GM21723 (cell line): ENCODE data around the gene FBXO15.

Source experiments
- ATAC-seq: cut with Tn5 transposase; IDR thresholded peaks from one replicate; pipeline ENCODE4 v1.9.1; 2021; ENCODE audit warnings: mild to moderate bottlenecking, moderate library complexity; ENCODE audit not compliant: unreplicated experiment

Gene FBXO15

DNA sequence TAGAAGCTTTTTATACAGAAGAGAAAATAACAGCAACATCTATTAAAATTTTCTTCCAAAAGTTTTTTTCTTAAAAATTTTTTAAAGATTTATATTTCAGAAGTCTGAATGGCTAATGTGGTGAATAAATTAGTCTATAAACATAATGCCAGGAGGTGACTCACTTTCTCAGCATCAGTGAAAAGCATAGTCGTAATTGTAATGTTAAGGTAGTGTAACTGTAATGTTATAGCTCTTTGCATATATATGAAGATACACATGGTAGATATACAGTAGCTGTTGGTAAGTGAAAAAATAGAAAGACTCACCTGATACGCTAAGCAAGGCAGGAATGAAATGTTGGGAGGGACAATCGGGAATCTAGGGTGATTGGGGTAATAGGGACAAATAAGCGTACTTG, 6.2 kb upstream of the FBXO15 start:
- ATAC-seq, result no peak

DNA sequence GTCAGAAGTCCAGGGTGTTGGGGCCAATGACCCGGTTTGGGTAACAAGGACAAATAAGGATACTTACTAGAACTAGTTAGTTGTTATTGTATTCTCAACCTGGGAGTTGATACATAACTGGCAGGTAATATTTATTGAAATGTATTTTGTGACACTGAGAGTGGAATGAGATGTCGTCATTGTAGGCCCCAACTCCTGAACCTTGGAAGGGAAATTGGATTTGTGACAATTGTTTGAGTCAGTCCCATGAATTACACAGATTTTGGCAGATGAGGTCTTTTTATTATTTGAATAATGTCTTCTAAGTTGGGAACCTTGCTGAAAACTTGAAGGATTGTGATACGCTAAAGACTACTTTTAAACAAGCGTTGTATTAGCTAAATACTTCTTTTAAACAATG, 5.7 kb upstream of the FBXO15 start:
- no peak for ATAC-seq

DNA sequence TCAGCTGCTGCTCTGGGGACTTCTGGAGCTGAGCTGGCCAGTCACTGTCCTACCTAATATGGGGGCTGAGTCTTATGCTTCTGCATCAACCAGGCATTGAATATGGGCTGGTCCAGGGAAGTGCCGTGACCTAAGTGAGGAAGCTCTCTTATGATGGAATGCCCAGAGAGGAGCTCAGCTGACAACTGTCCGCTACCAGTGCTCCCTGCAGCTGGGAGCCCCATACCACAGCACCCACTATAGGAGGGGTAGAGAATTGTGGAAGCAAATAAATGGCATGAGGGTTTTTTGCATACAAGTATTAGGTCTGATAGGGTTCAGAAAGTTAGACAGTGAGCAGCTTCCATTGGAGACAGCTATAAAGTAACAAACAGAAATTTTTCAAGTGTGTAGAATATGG, 5.2 kb upstream of the FBXO15 start:
- no peak for ATAC-seq

DNA sequence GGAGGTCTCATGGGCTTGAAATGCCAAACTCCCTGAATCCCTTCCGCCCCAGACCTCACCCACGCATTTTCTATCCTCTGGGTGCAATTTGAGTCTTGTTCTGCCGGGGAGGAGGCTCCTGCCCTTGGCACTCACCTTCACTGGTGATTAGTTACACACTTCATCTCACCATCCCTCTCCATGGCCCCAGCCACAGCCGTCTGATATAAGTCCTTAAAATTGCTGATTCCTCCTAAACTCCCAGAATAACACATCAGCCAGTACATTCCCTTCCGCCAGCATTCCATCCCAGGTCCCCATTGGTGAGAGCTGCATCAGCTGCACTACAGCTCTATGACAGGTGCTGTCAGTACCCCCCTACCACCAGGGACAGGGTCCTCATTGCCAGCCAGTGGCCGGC, 4.6 kb upstream of the FBXO15 start:
- no peak for ATAC-seq

DNA sequence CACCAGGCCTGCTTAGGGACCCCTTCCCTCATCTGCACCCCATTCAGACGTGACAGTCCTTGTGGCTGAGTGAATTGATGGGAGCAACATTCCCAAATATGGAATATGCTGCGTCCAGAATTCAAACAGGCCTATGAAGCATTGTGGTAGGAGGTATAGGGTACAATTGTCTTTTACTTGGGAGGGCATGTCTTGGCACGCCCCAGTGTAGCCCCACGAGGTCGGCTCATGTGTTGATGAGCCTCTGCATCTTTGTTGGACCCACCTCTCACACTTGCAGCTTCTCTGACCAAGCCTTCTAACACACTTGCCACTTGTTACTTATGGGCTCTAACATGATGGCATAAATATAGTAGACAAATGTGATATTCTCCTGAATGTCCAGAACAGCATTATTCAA, 2.2 kb upstream of the FBXO15 start:
- no peak for ATAC-seq

DNA sequence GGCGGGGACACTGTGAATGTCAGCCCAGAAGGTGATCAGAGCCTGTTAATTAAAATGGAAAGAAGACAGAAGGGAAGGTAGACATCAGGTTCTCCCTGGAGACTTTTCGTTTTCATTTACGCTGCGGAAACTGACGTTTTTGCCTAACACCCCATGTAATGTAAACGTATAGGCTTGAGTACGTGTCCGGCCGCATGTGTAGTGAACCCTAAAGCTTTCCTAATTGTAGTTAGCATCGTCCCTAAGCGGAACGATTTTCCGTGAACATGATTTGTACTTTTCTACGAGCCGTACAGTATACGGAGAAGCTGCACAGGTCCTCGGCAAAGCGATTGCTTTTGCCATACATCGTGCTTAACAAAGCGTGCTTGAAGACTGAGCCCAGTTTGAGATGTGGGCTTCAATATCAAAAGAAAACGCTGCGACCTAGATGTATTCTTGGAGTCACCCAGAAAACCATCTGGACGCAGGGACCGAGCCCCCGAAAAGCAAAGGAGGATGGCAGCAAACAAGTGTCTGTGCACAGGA, 973 bp upstream of the FBXO15 start:
- ATAC-seq, result peak; percentile 13

DNA sequence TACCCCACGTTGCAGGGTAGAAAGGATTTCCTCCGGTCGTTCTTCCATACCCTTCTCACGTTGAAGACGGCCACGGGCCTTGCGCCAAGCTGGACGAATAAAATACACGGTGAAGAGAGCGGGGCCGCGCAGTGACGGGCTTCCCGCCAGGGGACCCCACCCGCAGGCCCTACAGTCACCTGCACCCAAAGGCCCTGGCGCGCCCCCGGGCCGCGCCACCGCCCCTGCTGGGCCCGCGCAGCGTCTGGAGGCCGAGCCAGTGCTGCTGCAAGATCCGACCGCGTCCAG, 199 bp downstream of the FBXO15 start:
- no peak for ATAC-seq

DNA sequence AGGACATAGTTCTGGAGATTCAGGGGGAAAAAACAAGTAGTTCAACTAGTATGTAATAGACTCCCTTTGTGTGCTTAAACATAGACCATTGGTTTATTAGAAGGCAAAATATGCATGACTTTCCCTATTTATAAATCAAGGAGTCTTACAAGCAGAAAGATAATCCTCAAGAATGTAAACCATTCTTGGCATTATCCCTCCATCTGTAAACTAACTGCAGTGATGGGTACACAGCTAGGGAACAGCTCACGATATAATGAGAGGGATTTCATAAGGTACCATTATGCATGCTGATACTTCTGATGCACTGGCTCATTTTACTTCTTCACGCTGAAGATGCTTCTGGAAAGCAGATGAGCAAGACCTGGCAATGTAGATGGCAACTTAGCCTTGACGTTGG, 878 bp downstream of the FBXO15 start:
- ATAC-seq, result no peak

DNA sequence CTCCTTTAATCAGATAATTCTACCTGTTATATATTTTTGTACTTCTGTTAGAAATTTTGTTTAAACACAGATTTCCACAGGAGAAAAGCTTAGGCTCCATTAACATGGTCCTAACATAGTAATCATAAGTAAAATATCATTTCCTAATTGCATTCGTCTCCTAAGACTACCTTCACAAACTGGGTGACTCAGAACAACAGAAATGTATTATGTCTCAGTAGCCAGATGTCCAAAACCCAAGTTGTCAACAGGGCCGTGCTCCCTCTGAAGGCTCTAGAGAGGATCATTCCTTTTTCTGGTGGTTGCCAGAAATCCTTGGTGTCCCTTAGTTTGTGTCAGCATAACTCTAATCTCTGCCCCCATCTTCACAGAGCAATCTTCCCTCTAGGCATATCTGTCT, 5.4 kb downstream of the FBXO15 start:
- no peak for ATAC-seq

DNA sequence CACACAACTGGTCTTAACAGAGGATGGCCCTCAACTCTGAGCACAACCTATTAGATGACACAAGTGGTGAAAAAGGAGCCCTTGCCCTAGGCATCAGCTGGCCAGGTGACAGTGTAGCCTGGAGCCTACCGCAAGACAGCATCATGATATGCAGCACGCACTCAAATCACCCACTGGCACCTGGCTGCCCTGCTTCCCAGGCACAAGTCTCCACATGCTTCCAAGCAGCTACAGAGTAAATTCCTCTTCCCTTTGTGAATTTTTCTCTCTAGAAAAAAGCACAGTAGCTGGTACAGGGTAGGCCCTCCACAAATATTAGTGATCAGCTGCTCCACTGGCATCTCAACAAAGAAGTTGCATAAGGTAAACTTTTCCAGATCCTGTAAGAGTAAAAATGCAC, 6.0 kb downstream of the FBXO15 start:
- no peak for ATAC-seq

DNA sequence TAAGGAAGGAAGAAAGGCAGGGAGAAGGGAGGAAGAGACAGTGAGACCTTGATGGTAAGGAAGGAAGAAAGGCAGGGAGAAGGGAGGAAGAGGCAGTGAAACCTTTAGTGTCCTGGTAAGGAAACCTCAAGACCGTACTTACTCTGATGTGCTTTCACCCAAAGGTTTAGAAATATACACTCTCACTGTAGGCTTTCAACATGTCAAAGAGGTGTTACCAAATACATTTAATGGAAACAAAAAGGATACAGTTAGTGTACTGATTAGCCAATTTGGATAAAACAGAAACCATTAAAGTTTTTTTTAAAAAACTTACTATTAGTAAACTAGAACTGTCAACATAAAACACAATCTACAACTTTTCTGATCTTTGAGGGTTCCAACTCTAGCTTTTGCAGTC, 7.1 kb downstream of the FBXO15 start:
- ATAC-seq, result no peak

DNA sequence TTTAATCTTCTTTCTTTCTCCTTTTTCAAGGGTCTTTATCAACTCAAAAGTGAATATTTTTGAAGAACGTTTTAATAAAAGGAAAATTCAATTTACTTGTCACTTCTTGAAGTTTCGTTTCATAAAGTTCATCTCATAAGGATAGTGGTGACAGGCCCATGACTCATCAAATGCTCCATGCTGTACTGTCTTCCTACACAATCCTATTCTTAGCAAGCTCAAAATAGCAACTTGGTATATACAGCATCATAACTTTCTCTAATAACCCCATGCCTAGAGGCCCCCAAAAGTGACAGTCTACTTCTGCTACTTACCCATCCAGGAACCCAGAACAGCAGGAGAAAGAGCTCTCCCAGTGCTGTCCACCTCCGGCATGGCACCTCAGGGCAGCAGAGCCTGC, 7.7 kb downstream of the FBXO15 start:
- ATAC-seq, result peak; percentile 65

DNA sequence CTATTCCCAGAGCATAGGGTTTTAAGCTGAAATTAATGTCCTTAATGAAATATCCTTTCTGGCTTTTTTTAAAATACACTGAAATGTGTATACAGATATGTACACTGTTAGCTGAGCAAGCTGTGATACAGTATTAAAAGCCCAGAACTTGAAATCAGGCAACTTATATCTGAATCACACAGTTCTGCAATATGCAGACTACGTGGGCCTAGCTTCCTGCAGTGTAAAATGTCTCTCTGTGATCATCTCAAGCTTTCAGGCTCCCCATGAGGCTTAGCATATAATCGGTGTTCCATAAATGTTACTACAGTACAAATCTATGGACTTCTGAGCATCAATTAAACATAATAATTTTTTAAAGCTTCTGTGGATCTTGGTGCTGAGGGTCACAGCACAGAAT, 8.2 kb downstream of the FBXO15 start:
- peak; percentile 28 for ATAC-seq

DNA sequence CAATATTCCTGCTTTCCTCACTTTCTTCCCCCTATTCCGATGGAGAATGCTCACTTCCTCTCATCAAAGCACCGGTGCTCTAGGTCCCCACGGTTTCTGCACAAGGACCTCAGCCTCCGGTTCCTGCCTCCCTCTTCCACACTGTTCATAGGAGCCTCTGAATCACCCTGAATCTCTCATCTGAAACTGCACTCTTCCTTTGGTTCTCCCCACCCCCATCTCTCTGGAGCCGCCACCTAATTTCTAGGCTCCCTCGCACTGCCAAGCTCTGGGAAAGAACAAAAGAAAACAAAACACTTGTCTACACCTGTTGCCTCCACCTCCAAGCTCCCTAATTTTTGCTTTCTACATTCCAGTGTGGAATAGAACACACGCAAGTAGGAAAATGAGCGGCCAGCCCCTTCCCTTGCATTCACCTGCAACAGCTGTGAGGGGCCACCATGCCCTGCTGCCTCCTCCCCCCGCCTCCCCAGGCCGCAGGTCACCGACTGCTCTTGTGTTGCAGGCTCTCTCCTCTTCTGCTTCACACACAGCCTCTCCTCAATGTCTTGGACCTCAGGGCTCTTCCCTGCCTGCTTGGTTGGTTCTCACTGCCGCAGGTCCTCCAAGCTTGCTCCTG, 9.6 kb downstream of the FBXO15 start:
- no peak for ATAC-seq

DNA sequence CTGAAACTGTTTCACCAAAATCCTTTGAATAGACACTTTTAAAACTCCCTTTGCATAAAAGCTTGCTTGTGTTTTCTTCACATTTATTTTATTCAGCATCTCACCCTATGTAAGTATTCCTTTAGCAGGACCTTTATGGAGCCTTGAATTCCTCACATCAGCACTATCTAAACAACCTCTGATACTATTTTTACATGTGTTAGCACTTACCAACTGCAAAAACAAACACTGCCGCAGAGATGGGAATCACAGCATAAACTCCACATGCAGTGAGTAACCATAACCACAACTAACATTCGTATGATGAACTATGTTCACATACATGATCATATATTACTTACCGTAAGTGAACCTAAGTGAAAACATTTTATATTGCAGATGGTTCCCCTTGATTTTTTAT, 15.4 kb downstream of the FBXO15 start:
- ATAC-seq, result no peak

DNA sequence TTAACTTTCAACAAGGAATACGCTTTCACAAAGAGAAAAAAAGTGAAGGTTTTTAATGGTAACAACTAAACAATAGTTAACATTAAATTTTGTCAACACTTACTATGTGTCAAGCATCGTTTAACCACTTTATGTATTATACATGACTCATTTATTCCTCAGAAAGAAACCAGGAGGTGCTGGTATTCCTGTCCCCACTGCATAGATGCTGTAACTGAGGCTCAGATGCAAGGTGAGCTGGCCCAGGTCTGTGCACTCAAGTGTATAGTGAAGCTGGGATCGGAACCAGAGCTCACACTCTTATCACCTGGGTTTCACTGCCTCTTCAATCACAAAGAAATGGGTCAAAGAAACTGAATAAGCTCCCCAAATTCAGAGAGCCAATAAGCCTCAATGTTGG, 16.5 kb downstream of the FBXO15 start:
- no peak for ATAC-seq

DNA sequence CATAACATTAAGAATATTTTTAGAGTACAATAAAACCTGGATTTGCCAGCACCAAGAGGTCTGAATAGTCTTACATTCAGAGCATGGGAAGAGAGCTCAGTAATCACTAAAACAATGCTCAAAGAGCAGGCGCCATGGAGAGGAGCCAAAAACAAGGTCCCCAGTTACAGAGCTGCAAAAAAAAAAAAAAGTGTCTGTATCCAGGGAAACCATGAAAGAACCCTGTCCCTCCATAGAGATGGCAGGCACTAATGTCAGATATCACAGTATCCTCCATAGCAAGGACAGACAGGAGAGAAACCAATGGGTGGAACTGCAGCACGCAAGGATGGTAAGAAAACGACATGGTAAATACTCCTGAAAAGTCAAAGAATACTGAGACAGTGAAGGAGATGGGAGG, 19.5 kb downstream of the FBXO15 start:
- ATAC-seq, result no peak

DNA sequence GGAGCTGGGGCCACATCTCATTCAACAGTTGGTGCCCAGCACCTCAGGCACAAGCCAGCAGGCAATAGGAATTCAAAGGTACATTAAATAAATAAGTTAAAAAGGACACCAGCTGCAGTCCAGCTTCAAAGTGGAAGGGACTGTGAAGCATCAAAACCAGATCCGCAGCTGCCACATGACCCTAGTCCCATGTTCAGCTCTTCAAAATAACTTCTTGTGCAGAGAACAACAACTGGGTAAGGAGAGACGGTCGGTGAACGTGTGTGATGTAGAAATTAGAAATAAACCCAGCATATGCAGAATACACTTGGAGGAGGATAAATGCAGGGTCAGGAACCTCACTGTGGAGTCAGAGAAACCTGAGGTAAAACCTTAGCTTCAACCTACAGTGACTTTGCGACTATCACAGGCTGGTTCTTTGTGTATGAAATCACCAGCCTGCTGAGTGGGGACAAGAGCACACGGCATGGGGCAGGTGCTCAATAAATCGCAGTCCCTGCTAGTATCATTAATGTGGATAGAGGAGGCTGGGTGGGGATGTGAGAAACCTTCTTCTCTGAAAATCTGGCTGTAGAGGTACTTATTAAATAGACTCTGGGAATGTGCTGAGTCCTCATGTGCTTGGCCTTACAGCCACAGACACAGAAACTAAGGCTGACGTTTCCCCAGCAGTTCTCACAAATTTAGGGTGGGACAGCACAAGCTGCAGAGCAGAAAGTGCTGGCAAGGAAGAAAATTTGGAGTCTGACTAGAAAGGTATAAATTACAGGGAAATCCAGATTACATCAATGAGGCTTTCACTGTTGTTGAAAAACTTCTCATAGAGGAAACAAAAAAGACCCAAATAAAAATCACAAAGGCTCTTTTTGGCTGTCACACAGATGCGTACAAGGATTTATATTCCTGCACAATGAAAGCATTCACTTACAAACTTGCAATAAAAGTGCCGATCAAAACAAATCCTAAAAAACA, 20.7 kb downstream of the FBXO15 start:
- ATAC-seq, result no peak

DNA sequence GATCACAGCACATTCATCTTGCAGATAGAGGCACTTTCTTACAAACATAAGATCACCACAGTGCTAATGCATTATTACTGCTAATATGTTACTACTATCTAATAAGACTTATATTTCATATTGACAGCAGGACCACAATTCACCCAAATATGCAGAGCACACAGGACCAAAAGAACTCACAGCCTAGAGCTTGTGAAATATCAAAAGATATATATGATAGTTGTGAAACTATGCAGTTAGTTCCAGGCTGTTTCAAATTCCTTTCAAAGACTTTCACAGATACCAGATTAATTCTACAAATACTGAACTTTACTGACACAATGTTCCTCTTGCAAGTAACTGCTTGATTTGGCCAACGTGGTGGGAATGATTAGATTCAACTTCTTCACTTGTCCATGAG, 23.0 kb downstream of the FBXO15 start:
- no peak for ATAC-seq

DNA sequence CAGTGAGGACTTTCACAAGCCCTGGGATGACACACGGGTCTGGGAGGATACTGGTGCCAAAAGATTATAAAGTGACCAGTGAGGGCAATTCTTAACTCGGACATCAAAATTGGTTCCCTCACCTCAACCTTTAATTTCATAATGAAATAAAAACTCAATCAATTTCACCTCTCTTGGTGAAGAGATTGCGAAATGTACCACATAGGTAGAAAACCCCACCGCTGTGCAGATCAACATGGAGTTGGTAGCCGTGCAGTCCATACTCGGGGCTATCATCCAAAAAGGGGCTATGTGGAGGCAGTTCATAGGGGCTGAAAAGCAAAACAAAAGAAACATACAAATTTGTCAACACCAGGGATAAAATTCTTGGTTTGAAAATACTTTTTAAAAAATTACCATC, 24.4 kb downstream of the FBXO15 start:
- ATAC-seq, result no peak

DNA sequence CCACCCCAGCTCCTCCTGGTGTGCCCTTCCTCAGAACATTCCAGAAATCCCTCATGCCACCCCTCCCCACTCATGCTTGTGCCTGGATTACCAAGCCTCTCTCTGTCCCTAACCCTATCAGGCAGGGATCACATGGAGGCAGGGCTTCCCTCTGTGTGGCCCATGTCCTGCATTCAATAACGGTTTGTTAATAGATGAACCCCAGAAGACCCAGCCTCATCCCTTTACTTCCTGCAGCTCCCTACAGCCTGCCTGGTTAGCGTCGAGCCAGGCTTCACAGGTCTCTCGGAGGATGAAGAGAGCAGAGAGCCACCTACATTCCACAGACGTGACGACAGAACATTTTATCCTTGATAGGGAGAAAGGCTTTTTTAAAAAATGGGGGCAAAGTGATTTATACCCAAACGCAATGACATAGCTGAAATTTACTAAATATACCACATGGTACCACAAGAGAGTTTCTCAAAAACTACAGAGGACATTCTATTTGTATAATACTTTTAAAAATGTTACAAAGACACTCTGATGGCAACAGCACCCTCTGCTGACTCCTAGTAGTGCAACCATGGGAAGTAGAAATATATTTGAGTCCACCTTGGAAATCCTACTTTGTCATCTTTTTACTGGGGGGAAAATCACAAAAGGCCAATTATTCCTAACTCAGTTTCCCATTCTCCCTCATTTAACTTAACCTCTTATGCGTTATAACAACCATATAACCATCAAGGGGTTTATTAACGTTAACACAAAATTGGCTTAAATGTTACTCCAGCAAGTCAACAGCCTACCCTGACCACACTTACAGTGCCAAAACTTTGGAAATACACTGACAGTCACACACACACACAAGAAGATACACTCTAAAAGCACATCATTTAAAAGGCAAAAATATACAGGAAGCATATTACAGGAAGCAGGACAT, 30.7 kb downstream of the FBXO15 start:
- ATAC-seq, result no peak
